ENCODE results near the gene DTNB.

GRCh38 chr2:25523060-25523459 lies 150.3 kb downstream of the DTNB start:
- TF ChIP-seq CTCF (conservative IDR thresholded peaks at IDR 0.05) = no peak
- TF ChIP-seq ZFX (IDR thresholded peaks at IDR 0.05) = no peak

Data from C4-2B (cell line).